ENCODE results near the gene TIAM1. TPM values are rescaled to one million over a fixed set of nuclear protein-coding genes. Genes with fewer than 3 reads are reported as not detected.

Gene TIAM1
- total RNA-seq, 4 donors from 2014 or later: 2.6 to 11.0 (median 6.9) TPM

- TF ChIP-seq EP300 (IDR thresholded peaks at IDR 0.05) (no peak), POLR2AphosphoS5 (IDR thresholded peaks at IDR 0.05) (no peak), POLR2A (IDR thresholded peaks at IDR 0.05) (no peak)
- Histone ChIP-seq H3K27ac (no peak overlapping the region), H3K9me3 (no peaks in the 10 kb centered on the region), H3K27me3 (no peaks in the 10 kb centered on the region), H3K36me3 (no peaks in the 10 kb centered on the region), H3K4me3 (no peak overlapping the region), H3K4me1 (no peaks in the 10 kb centered on the region)
- 86 to 100% methylated on average over 1 of the region's 4 CpGs for WGBS, 2 donors (ENCODE audit: low coverage in 1 of 2)
- no peak for ATAC-seq
Observed at GRCh38 chr21:31305888-31306287, 38.2 kb downstream of the TIAM1 start.

- H3K4me3 ChIP-seq: no peak overlapping the region
- TF ChIP-seq EP300 (IDR thresholded peaks at IDR 0.05) (no peak), POLR2A (IDR thresholded peaks at IDR 0.05) (no peak), CTCF (IDR thresholded peaks at IDR 0.05) (no peak), POLR2AphosphoS5 (IDR thresholded peaks at IDR 0.05) (no peak)
- H3K27me3 ChIP-seq: no peaks in the 10 kb centered on the region
- no peaks in the 10 kb centered on the region for H3K36me3 ChIP-seq
- H3K4me1 ChIP-seq: no peaks in the 10 kb centered on the region
- H3K9me3 ChIP-seq: no peaks in the 10 kb centered on the region
- no peak for ATAC-seq
- H3K27ac ChIP-seq: no peak overlapping the region
- WGBS, 2 donors (ENCODE audit: low coverage in 1 of 2): 89 to 91% methylated on average over 11 to 15 of the region's 15 CpGs
Observed at GRCh38 chr21:31299291-31300147, 44.5 kb downstream of the TIAM1 start.

- H3K27me3 ChIP-seq: no peaks in the 10 kb centered on the region
- no peaks in the 10 kb centered on the region for H3K36me3 ChIP-seq
- WGBS, 2 donors (ENCODE audit: low coverage in 1 of 2): 88 to 95% methylated on average over 3 to 6 of the region's 6 CpGs
- H3K27ac ChIP-seq: no peak overlapping the region
- TF ChIP-seq POLR2AphosphoS5 (IDR thresholded peaks at IDR 0.05) (no peak), CTCF (IDR thresholded peaks at IDR 0.05) (no peak), POLR2A (IDR thresholded peaks at IDR 0.05) (no peak), EP300 (IDR thresholded peaks at IDR 0.05) (no peak)
- no peaks in the 10 kb centered on the region for H3K9me3 ChIP-seq
- H3K4me3 ChIP-seq: no peak overlapping the region
- no peaks in the 10 kb centered on the region for H3K4me1 ChIP-seq
- ATAC-seq: no peak
Observed at GRCh38 chr21:31298618-31299269, 45.3 kb downstream of the TIAM1 start.

- H3K27ac ChIP-seq: no peak overlapping the region
- no peak for ATAC-seq
- WGBS, 2 donors (ENCODE audit: low coverage in 1 of 2): 88 to 91% methylated on average over 6 of the region's 6 CpGs
- no peaks in the 10 kb centered on the region for H3K9me3 ChIP-seq
- no peak overlapping the region for H3K4me3 ChIP-seq
- no peaks in the 10 kb centered on the region for H3K36me3 ChIP-seq
- no peaks in the 10 kb centered on the region for H3K4me1 ChIP-seq
- TF ChIP-seq POLR2AphosphoS5 (IDR thresholded peaks at IDR 0.05) (no peak), EP300 (IDR thresholded peaks at IDR 0.05) (no peak), CTCF (IDR thresholded peaks at IDR 0.05) (no peak), POLR2A (IDR thresholded peaks at IDR 0.05) (no peak)
- H3K27me3 ChIP-seq: no peaks in the 10 kb centered on the region
Observed at GRCh38 chr21:31297806-31298205, 46.3 kb downstream of the TIAM1 start.

- Histone ChIP-seq H3K4me1 (no peaks in the 10 kb centered on the region), H3K27me3 (no peaks in the 10 kb centered on the region), H3K27ac (no peak overlapping the region), H3K9me3 (no peaks in the 10 kb centered on the region), H3K4me3 (no peak overlapping the region), H3K36me3 (no peaks in the 10 kb centered on the region)
- 96 to 98% methylated on average over 11 of the region's 11 CpGs for WGBS, 2 donors (ENCODE audit: low coverage in 1 of 2)
- TF ChIP-seq POLR2AphosphoS5 (IDR thresholded peaks at IDR 0.05): no peak
- no peak for TF ChIP-seq POLR2A (IDR thresholded peaks at IDR 0.05)
- no peak for TF ChIP-seq EP300 (IDR thresholded peaks at IDR 0.05)
- ATAC-seq: no peak
Observed at GRCh38 chr21:31295676-31296075, 48.4 kb downstream of the TIAM1 start.

All from gastroesophageal sphincter (tissue), 4 donors.